Left forelimb (tissue), 1 donor: ENCODE results near the gene PEX3.
"Not testable (repeated sequence)": the region's sequence is repeated elsewhere in the genome, so short reads cannot be mapped to it uniquely, and the experiment has no call there.

Source experiments
- DNase-seq: peaks from one replicate; pipeline ENCODE4 v3.0.0-alpha.2; 2018; ENCODE audit warnings: low spot score

Gene PEX3

DNA sequence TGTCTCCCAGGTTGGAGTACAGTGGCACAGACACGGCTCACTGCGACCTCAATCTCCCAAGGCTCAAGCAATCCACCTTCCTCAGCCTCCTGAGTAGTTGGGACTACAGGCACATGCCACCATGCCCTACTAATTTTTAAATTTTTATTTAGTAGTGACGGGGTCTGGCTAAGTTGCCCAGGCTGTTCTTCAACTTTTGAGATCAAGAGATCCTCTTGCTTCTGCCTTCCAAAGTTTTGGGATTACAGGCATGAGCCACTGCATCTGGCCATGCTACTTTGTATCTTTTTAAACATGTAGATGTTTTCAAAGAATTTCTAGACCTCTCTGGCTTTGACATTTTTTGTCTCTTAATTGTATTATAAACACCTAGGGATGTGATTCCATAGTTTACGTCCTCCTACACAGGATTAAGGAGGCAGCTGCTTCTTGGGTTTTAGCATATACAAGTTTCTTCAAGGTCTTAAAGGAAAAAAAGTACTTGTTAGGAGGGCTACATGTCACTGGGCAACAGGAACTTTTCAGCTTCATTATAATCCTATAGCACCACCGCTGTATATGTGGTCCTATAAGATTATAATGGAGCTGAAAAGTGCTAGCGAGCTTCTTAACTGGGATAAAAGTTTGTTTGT lies 1.4 kb upstream of the PEX3 start:
- DNase-seq, result no peak

DNA sequence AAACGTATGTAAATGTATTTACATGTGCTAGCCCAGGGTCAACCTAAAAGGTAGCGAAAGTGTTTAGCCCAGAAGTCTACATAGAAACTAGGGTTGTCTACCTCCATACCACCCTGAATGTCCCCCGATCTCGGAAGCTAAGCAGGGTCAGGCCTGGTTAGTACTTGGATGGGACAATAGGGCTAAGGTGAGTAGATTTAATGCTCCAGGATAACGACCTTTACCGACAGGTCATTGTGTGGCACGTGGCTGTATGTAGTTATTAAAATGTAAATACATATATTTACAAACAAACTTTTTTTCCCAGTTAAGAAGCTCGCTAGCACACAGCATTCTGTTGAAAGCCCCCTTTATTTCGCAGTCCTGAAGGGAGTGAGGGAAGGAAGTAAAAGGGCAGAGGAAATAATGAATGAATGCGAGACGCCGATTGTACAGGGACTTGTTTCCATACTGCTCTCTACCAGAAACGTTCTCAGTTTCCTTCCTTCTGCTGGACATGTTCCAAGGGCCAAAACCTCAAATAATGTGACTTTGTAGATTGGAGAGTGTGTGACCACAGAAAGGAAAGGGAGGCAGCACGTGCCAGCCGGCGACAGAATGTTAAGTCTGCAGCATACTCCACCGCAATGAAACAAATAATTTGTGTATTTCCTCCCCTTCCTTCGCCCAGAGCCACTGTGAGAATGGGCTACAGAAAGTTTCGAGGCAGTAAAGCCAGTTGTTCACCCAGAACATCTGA lies 722 bp upstream of the PEX3 start:
- no peak for DNase-seq

DNA sequence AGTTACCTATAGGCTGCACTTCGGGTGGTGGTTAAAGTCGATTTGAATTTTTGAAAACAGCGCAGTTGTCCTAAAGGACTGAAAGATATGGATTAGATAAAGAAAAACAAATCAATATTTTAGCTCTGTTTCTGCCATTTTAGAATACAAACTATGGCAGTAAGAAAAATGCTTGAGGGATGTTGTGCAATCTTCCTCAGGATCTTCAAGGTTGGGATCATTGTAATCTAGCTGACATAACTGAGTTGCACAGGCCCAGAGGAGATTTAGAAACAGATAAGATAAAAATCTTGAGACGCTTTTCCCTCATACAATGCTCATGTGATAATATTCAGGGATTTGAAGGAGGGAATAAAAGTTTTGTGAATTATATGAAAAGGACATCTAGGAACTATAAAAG lies 926 bp downstream of the PEX3 start:
- no peak for DNase-seq

DNA sequence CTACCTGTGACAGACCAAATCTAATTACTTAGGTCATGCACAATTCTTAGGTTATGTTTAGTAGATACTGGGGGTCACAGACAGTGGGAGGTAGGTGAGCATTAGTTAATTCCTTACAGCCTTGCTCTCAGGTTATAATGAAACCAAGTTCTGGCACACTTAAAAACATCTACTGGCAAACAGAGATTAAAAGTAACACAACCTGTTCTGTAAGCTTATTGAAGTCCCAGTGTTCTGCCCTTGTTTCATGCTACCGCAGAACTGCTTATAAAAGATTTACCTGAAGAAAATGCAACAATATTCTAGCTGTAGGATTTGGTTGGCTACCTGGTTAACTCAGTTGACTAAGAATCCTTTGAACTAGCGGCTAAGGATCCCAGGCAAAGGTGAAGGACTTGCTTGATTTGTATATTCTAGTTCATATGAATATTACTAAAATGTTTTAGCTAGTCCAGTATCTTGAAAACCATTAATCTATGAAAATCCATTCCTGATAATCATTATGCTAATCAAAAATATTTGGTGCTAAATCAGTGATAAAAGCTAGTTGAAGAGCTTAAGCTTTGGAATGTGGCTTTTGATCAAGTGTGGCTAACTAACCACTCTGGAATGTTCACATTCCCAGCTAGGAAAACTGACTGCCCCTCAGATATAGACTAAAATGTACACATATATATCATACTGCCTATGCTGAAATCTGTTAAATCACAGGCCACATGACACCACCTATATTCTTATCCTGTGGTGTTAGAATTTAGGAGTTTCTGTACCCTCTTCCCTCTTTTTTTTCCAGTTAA lies 7.2 kb downstream of the PEX3 start:
- no peak for DNase-seq

DNA sequence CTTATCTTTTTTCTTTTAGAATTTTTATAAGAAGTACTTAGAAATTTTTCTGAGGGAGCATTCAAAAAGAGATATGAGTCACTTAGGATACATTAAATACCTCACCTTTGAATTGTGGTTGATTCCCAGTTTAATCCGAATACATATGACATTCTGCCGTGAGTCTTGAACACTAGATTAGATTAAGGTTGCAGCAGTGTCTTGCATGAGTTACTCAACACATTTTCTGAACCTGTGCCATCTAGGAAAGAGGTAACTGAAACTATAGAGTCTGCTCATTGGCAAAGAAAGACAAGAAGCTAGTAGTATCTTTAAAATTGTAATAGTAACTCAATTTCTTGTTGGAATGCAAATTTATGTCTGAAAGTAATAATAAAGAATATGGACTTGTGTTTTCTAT lies 14.9 kb downstream of the PEX3 start:
- no peak for DNase-seq

DNA sequence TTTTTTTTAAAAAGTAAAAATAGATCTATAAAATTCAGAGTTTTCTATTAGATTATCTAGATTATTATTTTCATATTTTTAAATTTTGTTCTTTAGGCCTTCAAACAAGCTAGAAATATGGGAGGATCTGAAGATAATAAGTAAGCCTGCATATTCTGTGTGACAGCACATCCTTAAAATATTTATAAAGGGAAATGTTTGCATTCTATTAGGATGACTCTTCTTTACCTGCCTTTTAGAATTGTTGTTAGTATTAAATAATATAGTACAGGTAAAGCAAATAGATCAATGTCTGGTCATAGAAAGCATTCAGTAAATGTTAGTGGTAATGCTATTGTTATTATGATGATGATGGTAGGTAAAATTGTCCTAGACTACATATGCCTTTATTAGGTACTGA lies 17.4 kb downstream of the PEX3 start:
- no peak for DNase-seq

DNA sequence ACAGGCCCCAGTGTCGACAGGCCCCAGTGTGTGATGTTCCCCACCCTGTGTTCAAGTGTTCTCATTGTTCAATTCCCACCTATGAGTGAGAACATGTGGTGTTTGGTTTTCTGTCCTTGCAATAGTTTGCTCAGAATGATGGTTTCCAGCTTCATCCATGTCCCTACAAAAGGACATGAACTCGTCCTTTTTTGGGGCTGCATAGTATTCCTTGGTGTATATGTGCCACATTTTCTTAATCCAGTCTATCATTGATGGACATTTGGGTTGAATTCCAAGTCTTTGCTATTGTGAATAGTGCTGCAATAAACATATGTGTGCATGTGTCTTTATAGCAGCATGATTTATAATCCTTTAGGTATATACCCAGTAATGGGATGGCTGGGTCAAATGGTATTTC lies 18.2 kb downstream of the PEX3 start:
- not testable (repeated sequence) for DNase-seq

DNA sequence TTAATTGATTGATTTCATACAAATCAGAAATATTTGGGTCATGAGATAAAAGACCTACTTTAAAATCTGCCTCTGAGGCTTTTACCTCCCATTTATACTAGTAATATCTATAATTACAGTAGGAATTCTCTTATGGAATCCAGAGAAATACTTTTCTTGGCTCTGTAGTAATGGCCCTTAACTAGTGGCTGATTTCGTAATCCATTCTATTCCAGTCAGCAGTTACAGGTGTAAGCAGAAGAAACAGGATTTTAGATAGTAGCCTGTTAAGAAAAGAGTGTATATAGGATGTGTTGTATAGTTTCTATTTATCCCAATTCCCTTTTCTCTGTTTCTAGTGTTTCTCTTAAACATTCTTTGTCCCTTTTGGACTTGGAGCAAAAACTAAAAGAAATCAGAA lies 21.2 kb downstream of the PEX3 start:
- no peak for DNase-seq

DNA sequence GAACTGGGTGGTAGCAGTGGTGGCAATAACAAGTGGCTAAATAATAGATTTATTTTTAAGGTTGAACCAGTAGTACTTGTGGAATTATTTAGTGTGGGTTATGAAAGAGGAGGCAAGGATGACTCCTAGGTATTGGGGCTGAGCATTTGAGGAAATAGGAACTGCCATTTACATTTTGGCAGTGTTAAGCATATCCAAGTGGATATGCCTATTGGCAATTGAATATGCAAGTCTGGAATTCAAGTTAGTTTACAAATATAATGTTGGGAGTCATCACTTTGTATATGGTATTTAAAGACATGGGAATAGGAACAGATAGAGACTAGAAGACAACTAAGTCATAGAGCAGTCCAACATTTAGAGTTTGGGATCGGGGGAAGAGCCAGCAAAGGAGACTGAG lies 25.9 kb downstream of the PEX3 start:
- DNase-seq, result no peak

DNA sequence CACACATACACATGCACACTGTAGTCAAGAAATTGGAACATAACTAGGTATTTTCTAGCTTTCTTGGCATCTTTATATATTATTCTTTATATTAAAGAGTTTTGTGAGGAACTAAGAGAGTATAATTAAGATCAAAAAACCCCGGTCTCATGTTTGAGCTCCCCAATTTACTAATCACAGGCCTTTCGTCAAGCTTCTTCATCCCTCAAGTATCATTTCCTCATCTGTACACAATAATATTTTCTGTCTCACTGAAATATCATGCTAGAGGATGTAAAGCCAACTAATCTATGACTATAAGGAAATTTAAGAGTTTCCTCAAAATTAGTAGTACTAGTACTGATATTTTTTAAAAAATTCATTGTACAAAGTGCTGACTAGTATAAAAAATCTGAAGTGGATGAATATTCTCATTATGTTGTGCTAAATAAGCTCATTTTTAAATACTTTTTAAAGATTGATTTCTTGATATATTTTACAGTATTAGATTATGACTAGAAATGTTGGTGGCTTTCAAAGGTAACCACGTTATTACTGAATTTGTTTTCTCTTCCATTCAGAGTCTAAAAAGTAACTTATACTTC lies 28.0 kb downstream of the PEX3 start:
- no peak for DNase-seq

DNA sequence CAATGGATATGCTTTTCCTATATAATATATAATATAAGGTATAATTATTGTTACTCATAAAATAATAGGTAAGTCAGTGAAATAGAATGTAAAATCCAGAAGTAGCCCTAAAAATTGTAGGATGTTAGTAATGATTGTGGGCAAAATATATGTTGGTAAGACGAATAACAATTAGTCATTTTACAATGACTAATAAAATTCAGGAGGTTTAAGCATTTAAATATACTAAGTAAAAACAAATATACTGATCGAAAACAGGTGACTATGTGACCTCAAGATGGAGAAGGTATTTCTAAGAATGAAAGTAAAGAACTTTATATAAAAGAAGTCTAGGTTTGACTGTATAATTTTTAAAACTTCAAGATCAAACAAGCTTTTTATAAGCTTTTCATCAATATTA lies 32.0 kb downstream of the PEX3 start:
- no peak for DNase-seq

DNA sequence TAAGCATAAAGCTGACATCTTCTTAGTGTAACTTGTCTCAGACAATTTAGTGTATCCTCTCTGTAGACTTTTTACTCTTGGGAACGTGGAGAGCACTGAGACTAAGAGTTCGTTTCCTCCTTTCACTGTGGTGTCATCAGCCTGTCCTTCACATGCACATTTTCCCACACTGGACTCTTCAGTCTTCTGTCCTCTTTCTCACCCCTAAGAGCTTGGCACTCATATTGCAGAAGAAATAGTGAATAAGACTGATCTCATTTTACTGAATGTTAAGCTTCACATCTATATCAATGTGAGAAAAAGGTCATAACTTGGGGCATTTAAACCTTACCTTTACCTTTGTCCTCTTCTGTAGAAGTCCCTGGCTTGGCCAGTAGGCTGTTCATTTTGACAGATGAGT lies 35.4 kb downstream of the PEX3 start:
- DNase-seq, result no peak

DNA sequence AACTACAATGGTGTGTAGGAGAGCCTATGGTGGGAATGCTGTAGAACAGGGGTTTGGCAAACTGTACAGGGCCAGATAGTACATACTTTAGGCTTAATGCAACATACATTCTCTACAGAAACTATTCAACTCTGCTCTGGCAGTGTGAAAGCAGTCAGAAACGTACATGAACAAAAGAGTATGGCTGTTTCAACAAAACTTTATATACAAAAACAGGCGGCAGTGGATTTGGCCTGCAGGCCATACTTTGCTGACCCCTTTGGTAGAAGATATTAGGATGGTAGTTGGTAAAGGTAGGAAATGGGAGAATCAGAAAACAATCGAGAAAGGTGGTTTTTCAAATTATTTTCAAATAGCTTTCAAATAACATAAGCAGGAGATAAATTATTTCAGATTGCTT lies 36.1 kb downstream of the PEX3 start:
- no peak for DNase-seq

DNA sequence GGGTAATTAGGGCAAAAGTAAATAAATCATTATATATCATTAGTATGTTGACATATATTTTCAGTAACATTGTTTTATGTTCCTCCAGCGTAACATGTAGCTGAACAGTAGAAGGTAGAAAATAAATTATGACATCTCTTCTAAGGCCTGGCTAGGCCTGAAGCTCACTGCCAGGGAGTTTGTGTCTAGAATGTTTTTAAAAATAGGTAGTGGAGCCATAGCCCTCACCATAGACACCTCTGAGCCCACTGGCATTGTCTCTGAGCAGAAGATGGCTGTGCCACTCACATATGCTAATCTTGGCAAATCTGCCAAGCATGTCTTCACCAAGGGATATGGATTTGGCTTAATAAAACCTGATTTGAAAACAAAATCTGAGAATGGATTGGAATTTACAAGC lies 39.6 kb downstream of the PEX3 start:
- no peak for DNase-seq

DNA sequence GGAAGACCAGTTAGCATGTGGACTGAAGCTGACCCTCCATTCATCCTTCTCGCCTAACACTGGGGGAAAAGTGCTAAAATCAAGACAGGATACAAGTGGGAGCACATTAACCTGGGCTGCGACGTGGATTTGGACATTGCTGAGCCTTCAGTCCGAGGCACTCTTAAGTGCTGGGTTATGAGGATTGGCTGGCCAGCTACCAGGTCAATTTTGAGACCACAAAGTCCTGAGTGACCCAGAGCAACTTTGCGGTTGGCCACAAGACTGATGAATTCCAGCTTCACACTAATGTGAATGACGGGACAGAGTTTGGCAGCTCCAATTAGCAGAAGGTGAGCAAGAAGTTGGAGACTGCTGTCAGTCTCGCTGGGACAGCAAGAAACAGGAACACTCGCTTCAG lies 40.2 kb downstream of the PEX3 start:
- DNase-seq, result no peak

DNA sequence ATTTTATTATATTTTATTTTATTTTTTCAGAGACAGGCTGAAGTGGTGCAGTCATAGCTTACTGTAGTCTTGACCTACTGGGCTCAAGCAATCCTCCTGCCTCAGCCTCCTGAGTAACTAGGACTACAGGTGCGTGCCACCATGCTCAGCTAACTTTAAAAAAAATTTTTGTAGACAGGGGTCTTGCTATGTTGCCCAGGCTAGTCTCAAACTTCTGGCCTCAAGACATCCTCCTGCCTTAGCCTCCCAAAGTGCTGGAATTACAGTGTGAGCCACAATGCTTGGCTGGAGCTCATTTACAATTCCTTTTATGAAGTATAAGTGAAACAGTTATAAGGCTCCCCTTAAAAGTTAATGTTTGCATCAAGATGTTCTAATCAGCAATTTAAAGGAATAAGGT lies 46.4 kb downstream of the PEX3 start:
- no peak for DNase-seq

DNA sequence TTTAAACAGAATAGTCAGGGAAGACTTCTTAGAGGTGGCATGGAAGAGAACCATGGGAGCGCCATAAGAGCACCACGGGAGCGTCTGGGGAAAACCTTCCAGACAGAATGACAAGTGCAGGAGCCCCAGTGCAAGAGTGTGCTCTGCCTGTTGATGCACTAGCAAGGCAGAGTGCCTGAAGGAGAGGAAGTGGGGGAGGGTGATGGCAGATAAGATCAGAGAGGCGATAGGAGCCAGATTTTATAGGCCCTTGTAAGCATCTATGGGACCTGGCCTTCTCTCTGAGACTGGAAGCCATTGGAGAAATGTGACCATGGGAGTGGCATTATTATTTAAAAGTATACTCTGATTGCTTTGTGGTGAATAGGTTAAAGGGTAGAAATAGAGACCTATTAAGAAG lies 47.8 kb downstream of the PEX3 start:
- DNase-seq, result no peak

DNA sequence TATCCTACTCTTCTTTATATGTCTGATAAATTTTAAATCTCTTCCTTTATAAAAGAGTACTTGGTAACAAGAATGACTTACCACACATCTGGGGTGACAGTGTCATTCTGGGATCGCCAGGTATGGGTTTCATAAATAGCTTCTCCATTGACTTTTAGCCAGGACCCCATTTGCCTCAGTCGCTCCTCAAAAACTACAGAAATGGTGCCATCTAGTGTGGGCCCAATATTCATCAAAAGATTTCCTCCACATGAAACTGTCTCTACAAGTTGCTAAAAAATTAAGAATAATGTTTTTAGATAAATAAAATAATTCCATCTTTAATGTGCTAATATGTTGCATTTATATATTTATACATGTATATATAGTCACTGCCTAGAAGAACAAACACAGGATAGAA lies 51.2 kb downstream of the PEX3 start:
- DNase-seq, result no peak

DNA sequence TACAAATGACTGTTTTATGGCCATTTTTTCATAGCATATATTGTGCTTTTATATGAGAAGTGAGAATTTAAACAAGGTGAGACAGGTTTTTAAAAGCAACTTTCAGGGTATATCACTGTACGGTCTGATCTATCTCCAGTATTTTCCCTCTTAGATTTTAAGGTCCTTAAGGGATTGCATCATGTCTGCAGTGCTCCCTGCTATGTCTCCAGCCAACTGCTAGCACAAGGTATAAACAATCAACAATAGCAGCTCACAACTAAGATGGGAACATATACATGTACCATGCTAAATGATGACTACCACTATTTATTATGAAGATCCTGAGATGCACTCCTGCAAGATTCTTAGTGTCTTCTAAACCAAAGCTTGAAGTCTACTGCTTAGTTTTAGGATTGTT lies 53.8 kb downstream of the PEX3 start:
- no peak for DNase-seq

DNA sequence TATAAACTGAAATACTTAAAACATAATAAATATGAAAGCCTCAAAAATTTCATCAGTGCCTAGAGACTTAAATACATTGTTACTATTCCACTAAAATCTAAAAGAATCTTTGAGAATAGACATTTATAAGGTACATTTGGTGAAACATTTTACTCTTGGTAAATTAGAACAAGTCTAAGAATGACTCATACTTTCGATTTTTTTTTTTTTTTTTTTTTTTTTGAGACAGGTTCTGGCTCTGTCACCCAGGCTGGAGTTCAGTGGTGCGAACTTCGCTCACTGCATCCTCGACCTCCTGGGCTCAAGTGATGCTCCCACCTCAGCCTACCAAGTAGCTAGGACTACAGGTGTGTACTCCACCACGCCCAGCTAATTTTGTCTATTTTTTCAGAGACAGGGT lies 54.5 kb downstream of the PEX3 start:
- DNase-seq, result no peak

DNA sequence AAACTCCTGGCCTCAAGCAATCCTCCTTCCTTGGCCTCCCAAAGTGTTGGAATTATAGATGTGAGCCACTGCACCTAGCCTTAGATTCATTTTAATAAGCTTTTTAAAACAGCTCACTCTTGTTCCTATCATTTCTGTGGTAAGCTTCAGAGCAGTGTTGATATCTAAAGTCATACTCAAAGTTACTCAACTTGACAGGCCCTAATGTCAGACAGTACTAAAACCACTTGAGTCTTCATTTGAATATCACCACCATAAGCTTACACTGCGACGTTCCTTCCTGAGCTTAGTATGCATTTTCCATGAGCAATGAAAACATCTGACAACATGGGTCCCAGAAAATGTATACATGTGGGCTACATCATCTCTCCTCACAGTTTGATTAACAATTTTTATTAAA lies 54.9 kb downstream of the PEX3 start:
- no peak for DNase-seq

DNA sequence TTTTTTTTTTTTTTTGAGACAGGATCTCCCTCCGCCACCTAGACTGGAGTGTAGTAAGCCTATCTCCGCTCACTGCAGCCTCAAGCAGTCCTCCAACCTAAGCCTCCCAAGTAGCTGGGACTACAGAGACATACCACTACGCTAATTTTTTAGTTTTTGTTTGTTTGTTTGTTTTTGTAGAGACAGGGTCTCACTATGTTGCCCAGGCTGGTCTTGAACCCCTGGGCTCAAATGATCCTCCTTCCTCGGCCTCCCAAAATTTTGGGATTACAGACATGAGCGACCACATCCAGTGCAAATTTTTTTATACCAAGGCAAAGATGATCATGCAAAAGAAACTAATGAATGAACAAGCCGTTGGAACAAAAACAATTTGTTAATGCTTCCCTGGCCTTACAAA lies 55.6 kb downstream of the PEX3 start:
- DNase-seq, result no peak

DNA sequence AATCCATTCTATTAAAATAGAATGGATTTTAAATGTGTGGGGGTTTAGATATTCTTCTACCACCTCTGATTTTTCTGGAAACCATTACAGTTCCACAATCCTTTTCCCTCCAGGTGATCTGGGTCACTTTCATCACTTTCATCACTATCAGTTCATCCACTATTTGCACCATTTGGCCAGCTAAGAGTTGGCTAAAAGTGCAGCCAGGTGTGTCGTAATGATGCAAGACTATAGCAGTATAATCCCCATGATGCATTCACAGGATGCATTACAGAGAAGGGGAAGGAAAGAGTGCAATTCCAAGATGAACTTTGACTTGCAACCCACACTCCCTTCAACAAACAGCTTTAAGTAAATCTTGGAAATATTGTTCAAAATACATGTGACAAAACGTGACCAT lies 56.0 kb downstream of the PEX3 start:
- DNase-seq, result no peak
